Left hindlimb (tissue), 1 donor: ENCODE measurements around the gene COPZ1.

Source experiments
- DNase-seq: peaks from one replicate; pipeline ENCODE4 v3.0.0-alpha.2; 2018

COPZ1 gene

GRCh38 chr12:54379398-54380201 lies 54.7 kb downstream of the COPZ1 start:
- peak; percentile 91 for DNase-seq

DNA sequence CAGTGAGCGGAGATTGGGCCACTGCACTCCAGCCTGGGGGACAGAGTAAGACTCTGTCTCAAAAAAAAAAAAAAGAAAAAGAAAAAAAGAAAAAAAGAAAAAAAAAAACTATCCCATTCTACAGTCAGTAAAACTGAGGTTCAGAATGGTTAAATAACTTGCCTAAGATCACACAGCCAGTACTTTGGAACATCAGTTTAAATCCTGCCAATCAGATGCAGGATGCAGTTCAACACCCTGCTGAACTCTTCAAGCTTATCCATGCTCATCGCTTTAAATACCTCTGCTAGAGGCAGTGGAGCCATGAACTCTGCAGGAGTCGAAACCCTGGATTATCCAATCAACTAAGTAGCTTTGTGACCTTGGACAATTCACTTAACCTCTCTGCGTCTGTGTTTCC lies 56.2 kb downstream of the COPZ1 start:
- no peak for DNase-seq

GRCh38 chr12:54383041-54383609 lies 58.2 kb downstream of the COPZ1 start:
- no peak for DNase-seq

DNA sequence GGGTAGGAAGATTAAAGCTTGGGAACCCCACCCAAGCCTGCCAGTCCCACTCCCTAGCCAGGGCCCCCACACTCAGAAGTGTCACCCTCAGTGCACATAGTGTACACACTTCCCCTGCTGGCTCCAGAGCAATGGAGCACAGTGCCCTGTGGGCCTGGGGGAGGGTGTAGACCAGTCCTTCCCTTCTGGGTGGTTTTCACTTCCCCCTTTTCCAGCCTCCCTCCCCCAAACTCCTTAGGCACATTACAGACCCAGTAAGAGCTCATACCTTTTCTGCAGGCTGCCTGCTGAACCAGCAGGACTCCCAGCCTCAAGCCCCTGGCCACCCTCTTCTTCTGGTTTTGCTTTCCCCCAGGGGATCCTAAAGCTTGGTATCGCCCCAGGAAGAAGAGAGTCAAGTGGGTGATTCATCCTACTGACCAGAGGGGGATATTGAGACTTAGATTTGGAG lies 59.7 kb downstream of the COPZ1 start, which contains the start of gene ZNF385A:
ZNF385A (minus strand) TSS at position 143 of the 451 bp plus-strand sequence. CDS start 219 bp downstream, outside the sequence.
- no peak for DNase-seq

DNA sequence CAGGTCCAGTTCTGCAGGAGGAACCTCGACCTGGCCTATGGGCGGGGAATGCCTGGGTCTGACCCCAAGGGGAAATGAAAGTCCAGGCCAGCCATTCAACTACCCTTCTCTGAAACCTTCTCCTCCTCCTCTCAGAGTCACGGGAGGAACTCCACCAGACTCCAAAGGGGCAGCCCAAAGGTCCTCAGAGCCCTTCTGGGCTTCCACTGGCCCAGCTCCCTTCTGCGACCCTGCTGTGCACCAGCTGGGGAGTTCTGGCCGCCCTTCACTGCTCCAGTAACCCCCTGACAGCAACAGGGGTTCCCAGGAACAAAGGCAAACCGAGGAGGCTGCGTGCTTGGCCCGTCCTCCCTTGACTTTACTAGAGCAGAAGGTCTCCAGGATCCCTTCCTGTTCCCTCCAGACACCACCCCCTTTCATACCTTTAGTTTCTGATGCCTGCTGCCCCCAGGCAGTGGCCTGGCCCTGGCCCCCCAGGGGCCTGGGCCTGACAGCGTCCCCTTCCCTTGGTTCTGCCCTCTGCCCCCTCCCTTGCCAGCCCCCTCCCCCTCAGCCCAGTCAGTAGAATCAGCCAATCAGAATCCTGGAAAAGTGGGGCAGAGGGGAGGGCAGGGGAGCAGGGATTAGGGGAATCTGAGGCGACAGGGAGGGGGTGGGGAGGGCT lies 60.5 kb downstream of the COPZ1 start:
- DNase-seq = no peak

- DNase-seq = no peak
These were observed 61.6 kb downstream of the COPZ1 start for GRCh38 chr12:54386403-54387113.

DNA sequence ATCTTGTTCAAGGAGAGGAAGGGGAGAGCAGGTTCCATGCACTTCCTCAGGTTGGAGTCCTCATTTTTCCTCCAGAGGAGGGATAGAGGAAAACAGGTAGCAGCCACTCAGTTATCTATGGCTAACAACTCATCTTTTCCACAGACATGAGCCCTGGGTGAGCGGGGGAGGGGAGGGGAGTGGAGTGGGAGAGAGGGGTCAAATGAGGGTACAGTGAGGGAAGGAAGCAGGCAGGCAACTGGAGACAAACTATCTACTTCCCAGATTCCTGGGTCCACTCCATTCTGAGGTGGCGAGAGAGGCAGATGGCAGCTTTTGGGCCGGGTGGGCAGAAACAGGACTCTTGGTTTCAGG lies 62.2 kb downstream of the COPZ1 start:
- DNase-seq = no peak

DNA sequence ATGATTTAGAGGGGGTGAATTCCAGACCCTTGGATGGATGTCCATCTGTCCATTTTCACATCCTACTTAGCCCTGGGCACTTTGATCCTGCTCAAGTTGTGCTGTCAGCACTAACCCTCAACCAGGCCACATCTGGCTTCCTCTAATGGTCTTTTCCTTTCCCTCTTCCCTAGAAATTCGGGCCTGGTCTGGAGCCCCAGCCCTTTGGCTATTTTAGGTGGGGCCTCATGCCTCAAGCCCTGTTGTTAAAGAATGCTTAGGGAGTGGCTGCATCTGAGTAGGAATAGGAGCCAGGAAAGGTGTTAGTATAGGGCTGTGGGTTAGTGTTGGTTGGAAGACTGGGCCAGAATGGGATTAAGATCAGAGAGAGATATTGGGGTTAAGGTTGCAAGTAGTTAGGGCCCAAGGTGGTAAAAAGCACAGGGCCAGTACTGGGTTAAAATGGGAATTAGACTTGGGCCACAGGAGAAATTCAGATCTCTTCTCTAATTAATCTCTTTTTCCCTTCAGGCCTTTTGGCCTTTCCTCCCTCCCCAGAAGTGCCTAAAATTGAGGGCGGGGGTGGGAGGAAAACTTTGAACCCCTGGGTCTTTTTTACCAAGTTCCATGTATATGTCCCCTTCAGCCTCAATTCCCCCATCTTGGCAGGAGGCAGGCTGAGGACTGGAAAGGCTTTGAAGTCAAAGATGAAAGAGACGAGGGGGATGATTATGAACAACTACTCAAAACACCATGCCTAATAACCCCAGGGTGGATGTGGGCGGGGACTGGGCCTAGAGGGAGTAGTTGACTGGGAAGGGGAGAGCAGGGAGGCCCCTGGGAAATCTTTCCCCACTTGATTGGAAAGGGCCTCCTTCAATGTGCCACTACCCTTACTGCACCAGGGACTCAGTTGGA lies 63.6 kb downstream of the COPZ1 start:
- DNase-seq = no peak

DNA sequence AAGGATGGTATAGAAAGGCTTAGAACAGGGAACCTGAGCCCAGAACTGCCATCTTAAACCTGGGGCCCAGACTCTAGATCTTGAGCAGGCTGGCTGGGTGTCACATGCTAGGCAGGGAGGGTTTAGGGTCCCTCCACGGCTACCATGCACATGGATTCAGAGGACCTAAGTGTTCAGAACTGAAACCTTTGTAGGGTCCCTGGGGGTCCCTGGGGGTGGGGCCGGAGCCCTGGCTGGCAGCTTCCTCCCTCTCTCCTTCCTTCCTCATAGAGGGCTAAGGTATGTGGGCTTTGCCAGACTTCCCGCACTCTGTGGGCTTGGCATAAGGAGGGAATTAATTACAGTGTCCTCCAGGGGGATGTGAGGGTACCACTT lies 64.2 kb downstream of the COPZ1 start:
- DNase-seq = no peak

- no peak for DNase-seq
These were observed 64.8 kb downstream of the COPZ1 start for GRCh38 chr12:54389607-54390175.

GRCh38 chr12:54390176-54390667 lies 65.3 kb downstream of the COPZ1 start:
- no peak for DNase-seq

- DNase-seq = no peak
These were observed 66.0 kb downstream of the COPZ1 start for GRCh38 chr12:54390668-54391551.

DNA sequence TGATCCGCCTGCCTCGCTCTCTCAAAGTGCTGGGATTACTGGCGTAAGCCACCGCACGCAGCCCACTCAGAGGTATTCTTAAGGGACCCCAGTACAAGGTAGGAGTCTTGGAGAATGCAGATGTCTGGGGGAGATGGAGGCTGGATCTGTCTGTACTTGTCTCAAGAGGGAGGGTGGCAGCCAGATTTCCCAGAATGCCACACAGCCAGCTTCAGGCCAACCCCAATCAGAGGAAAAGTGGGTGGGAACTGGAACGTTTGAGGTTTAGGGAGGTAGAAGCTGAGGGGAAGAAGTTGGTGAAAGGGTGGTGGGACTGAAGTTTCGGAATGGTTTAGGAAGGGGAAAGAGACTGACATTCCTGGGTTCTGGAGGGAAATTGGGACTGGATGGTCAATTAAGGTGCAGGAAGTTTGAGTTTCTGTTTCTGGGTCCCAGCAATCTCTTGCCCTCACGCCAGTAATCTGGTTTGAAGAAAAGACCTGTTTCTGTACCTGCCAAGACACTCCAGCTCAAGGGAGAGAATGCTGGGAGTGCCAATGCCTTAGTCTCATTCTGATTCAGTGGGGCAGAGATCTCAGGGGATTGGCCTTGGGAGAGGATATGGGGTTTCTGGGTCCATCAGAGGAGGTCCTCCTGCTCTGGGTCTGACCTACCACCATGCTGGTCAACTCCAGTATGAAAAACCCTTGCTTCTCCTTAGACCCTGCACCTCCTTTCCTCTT lies 67.7 kb downstream of the COPZ1 start:
- no peak for DNase-seq

- DNase-seq = no peak
These were observed 68.3 kb downstream of the COPZ1 start for GRCh38 chr12:54393207-54393609.

DNA sequence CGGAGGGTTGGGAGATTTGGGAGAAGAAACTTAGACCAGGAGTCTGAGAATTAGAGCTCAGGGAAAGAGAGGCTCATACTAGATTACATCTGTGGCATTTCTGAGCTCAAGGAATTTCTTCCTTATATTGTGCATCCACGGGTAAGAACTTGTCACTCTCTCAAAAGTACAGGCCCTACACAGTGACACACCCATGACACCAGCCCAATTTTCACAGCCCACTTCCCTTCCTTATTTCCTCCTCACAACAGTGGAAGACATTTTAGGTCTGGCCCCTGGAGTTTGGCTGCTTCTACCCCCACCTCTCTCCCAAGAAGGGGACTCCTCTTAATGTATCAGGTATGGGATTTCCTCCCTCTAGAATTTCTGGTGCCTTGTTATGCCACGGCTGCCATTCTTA lies 68.8 kb downstream of the COPZ1 start:
- DNase-seq = no peak

- no peak for DNase-seq
These were observed 69.4 kb downstream of the COPZ1 start for GRCh38 chr12:54394281-54394719.

GRCh38 chr12:54394986-54395385 lies 70.1 kb downstream of the COPZ1 start:
- no peak for DNase-seq

- DNase-seq = no peak
These were observed 70.6 kb downstream of the COPZ1 start for GRCh38 chr12:54395545-54395944.

GRCh38 chr12:54397157-54397556 lies 72.2 kb downstream of the COPZ1 start:
- DNase-seq = no peak

DNA sequence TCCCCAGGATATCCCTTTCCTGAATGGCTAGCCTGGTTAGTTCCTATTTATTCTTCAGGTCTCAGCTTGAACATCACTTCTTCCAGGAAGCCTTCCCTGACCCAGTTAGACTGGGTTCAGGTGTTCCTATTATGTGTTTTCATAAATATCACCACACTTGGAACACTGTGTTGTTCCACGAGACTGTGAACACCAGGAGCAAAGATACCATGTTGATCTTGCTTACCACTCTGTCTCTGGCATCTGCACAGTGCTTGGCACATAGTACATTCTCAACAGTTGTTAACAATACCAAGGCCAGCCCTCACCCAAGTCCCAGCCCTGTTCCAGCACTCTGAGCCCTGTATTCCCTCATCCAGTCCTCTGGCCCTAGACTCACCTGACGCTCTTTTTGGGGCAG lies 73.3 kb downstream of the COPZ1 start:
- no peak for DNase-seq
